Measurements from ENCODE around the gene TAF13.

- TF ChIP-seq, protein P1, sequence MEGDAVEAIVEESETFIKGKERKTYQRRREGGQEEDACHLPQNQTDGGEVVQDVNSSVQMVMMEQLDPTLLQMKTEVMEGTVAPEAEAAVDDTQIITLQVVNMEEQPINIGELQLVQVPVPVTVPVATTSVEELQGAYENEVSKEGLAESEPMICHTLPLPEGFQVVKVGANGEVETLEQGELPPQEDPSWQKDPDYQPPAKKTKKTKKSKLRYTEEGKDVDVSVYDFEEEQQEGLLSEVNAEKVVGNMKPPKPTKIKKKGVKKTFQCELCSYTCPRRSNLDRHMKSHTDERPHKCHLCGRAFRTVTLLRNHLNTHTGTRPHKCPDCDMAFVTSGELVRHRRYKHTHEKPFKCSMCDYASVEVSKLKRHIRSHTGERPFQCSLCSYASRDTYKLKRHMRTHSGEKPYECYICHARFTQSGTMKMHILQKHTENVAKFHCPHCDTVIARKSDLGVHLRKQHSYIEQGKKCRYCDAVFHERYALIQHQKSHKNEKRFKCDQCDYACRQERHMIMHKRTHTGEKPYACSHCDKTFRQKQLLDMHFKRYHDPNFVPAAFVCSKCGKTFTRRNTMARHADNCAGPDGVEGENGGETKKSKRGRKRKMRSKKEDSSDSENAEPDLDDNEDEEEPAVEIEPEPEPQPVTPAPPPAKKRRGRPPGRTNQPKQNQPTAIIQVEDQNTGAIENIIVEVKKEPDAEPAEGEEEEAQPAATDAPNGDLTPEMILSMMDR (IDR thresholded peaks at IDR 0.05; ENCODE audit: low read depth, low read length, poor library complexity, severe bottlenecking), result no peak
- TF ChIP-seq EZH2phosphoT487 (IDR thresholded peaks at IDR 0.05; ENCODE audit: borderline replicate concordance, low read length), result no peak
Measured at GRCh38 chr1:109078317-109078716, 2.5 kb upstream of the TAF13 start.

Data from DOHH2 (cell line).